Ovary (tissue), 9 donors: Measurements from ENCODE around the gene ANO1. TPM values are rescaled to one million over a fixed set of nuclear protein-coding genes. Genes with fewer than 3 reads are reported as not detected.
"Not testable (repeated sequence)": the region's sequence is repeated elsewhere in the genome, so short reads cannot be mapped to it uniquely, and the experiment has no call there.

Experiments used
- DNase-seq, 5 donors: peaks; one replicate each; pipeline ENCODE4 v3.0.0-alpha.2; 2019 to 2020
- H3K27ac ChIP-seq, 2 donors: fragments of 200-600 bp; one replicate each; pipeline versions ENCODE4 v1.5.1 to v1.8.0; 2019 to 2022
- H3K27me3 ChIP-seq: fragments of 200-600 bp; one replicate; pipeline ENCODE4 v1.8.0; 2022
- H3K36me3 ChIP-seq: fragments of 200-600 bp; sonication (generic); one replicate; pipeline ENCODE4 v1.5.1; 2019
- H3K4me1 ChIP-seq: one replicate; pipeline ENCODE4 v1.8.1; 2013; ENCODE audit warnings: mild to moderate bottlenecking, moderate library complexity; ENCODE audit not compliant: insufficient read depth
- H3K4me3 ChIP-seq: fragments of 200-600 bp; sonication (generic); one replicate; pipeline ENCODE4 v1.5.1; 2017
- H3K9me3 ChIP-seq, 2 donors: fragments of 200-600 bp in 1 of 2; sonication (generic) in 1 of 2; one replicate each; pipeline versions ENCODE4 v1.5.1 to v1.8.1; 2013 to 2019; ENCODE audit warnings: mild to moderate bottlenecking in 1 of 2, moderate library complexity in 1 of 2
- CTCF ChIP-seq, 3 donors: fragments of 450-650 bp in 2 of 3; fragments of 200-600 bp in 1 of 3; IDR thresholded peaks; one replicate each; pipeline versions ENCODE4 v1.5.1 to v1.8.0; 2016 to 2022; ENCODE audit warnings: antibody characterized with exemption in 3 of 3, mild to moderate bottlenecking in 1 of 3
- EP300 ChIP-seq: sonication (generic); formaldehyde crosslinking; IDR thresholded peaks from one replicate; pipeline ENCODE4 v1.6.1; 2017; ENCODE audit warnings: antibody characterized with exemption
- POLR2A ChIP-seq: fragments of 450-650 bp; IDR thresholded peaks from one replicate; pipeline ENCODE4 v1.6.1; 2017; ENCODE audit warnings: antibody characterized with exemption, mild to moderate bottlenecking, moderate library complexity
- WGBS, 3 donors: extraction: QIAGEN DNeasy Blood & Tissue Kit in 1 of 3; methylation state at CpG; one replicate each; pipeline versions ENCODE4 v1.1.5 to v1.1.7; 2013 to 2017; 5-methylcytosine and 5-hydroxymethylcytosine counted together
- intact Hi-C, 4 donors: fragments of 100-400 bp; cut with DNase I; formaldehyde crosslinking; loops; one replicate each; pipeline versions ENCODE4 v1.11.0 to v1.15.1; 2022 to 2023
- polyA plus RNA-seq, 2 donors: library from polyadenylated mRNA; stranded (reverse); fragments of 200-250 nt in 1 of 2; fragments of 350-450 nt in 1 of 2; fragmentation: Illumina TruSeq in 1 of 2; extraction: RNeasy Lipid Tissue Mini Kit (QIAGEN cat#74804) in 1 of 2; gene quantifications; one replicate each; pipeline ENCODE4 v1.2.3, GENCODE V29; 2013 to 2014
- total RNA-seq, 7 donors: library from RNA; depleted of rRNA in 2 of 7; stranded (reverse); fragments of >200 nt in 2 of 7; fragmentation: NEBNext Ultra II Directional in 3 of 7; extraction: Animal tissue kit (Norgen Biotek cat#: 25700) in 3 of 7; gene quantifications; one replicate each; pipeline versions ENCODE4 v1.1.0 to v1.2.4, GENCODE V29; 2016 to 2023
- donor health status: DM: no; HTN: no; CAD: no; lungs with moderate emphysema.
- donor health status: DM: no; HTN: no; CAD: no.
- donor health status: Bipolar disorder and iron deficiency.
- donor health status: DM: yes; HTN: yes; CAD: no.
- donor health status: DM: no; HTN: no; CAD: no.
- donor health status: DM: yes; HTN: yes; CAD: no.

Gene ANO1
- total and polyA plus RNA-seq, 9 donors = 1.7 to 59.1 (median 8.6) TPM

GRCh38 chr11:70034740-70035365 lies 43.3 kb upstream of the ANO1 start:
- TF ChIP-seq POLR2A (no peak), CTCF (IDR thresholded peaks at IDR 0.05) (no peak), EP300 (no peak)
- WGBS, 3 donors = 71 to 76% (median 74%) methylated on average over 11 of the region's 11 CpGs
- H3K4me3 ChIP-seq = no peak overlapping the region
- no peaks in the 10 kb centered on the region for H3K9me3 ChIP-seq
- H3K4me1 ChIP-seq = no peaks in the 10 kb centered on the region
- no peaks in the 10 kb centered on the region for H3K27me3 ChIP-seq
- H3K36me3 ChIP-seq = no peaks in the 10 kb centered on the region
- DNase-seq = no peak
- H3K27ac ChIP-seq = no peak overlapping the region
- intact Hi-C loops = no loop called here

- H3K27ac ChIP-seq, H3K4me1 ChIP-seq, intact Hi-C loops, DNase-seq, H3K36me3 ChIP-seq, H3K4me3 ChIP-seq, H3K9me3 ChIP-seq, H3K27me3 ChIP-seq: not testable (repeated sequence)
- WGBS, 3 donors = 91 to 92% (median 92%) methylated on average over 2 of the region's 2 CpGs
Measured at GRCh38 chr11:70035665-70036064, 42.5 kb upstream of the ANO1 start.

- TF ChIP-seq POLR2A (no peak), EP300 (no peak), CTCF (IDR thresholded peaks at IDR 0.05) (no peak)
- Histone ChIP-seq H3K27ac (no peak overlapping the region), H3K27me3 (no peaks in the 10 kb centered on the region), H3K4me1 (no peaks in the 10 kb centered on the region), H3K4me3 (no peak overlapping the region), H3K36me3 (no peaks in the 10 kb centered on the region), H3K9me3 (no peaks in the 10 kb centered on the region)
- DNase-seq = no peak
- WGBS, 3 donors = 83 to 90% (median 87%) methylated on average over 12 of the region's 12 CpGs
- intact Hi-C loops = no loop called here
Measured at GRCh38 chr11:70036971-70037882, 40.9 kb upstream of the ANO1 start.

- Histone ChIP-seq H3K4me1 (no peaks in the 10 kb centered on the region), H3K4me3 (no peak overlapping the region), H3K36me3 (no peaks in the 10 kb centered on the region), H3K27ac (no peak overlapping the region), H3K27me3 (no peaks in the 10 kb centered on the region), H3K9me3 (no peaks in the 10 kb centered on the region)
- intact Hi-C loops = no loop called here
- TF ChIP-seq EP300 (no peak), CTCF (IDR thresholded peaks at IDR 0.05) (no peak), POLR2A (no peak)
- no peak for DNase-seq
- WGBS, 3 donors = 80 to 82% (median 82%) methylated on average over 9 of the region's 9 CpGs
Measured at GRCh38 chr11:70038034-70038834, 39.9 kb upstream of the ANO1 start.
